HepG2 (cell line): ENCODE measurements around the gene CYB5R2. TPM values are rescaled to one million over a fixed set of nuclear protein-coding genes. Genes with fewer than 3 reads are reported as not detected.

ENCODE experiments used
- ATAC-seq: fragments of 200-7000 bp; cut with Tn5 transposase; 3 replicates; pipeline ENCODE4 v1.9.1; 2020; ENCODE audit warnings: mild to moderate bottlenecking, moderate library complexity
- BruUV-seq: library from RNA; stranded (reverse); fragments of 400-500 nt; replicated peaks from 2 replicates; lab custom pipeline; 2021; lab: Mats Ljungman, UMichigan
- CTCF ChIA-PET: fragments of 300-600 bp; formaldehyde crosslinking; extraction: SDS; loops from one replicate; lab custom pipeline; 2021; ENCODE audit warnings: low total read pairs, inconsistent platforms, low intra/inter-chr PET ratio; lab: Yijun Ruan, JAX
- POLR2A ChIA-PET: fragments of 350-600 bp; sonication (Branson Sonifier 250); formaldehyde crosslinking; loops from one replicate; lab custom pipeline; 2020; ENCODE audit warnings: antibody characterized with exemption, inconsistent platforms; lab: Yijun Ruan, JAX
- DNase-seq: peaks from one replicate; pipeline ENCODE4 v3.0.0-alpha.2; 2015; ENCODE audit warnings: low spot score
- FAIRE-seq: peaks from 3 replicates; lab custom pipeline; 2011; peaks lifted over from hg19 to GRCh38; lab: Jason Lieb, UNC
- H2AFZ ChIP-seq: one replicate; pipeline ENCODE4 v1.6.1; 2011; ENCODE audit warnings: low read length, inconsistent platforms
- H3K27ac ChIP-seq: fragments of 300-600 bp; 3 replicates; pipeline ENCODE4 v1.8.0; 2011; ENCODE audit warnings: mixed run types, mild to moderate bottlenecking, mixed read lengths, low read length, inconsistent platforms; ENCODE audit not compliant: insufficient read depth; ENCODE audit errors: extremely low read length
- H3K27me3 ChIP-seq, 2 experiments: fragments of 200-600 bp in 1 of 2; 2 replicates in 1 of 2; 3 replicates in 1 of 2; pipeline versions ENCODE4 v1.6.0 to v1.8.0; 2011; ENCODE audit warnings: low read length in 2 of 2, mild to moderate bottlenecking in 2 of 2, moderate library complexity in 2 of 2, inconsistent platforms in 1 of 2; ENCODE audit not compliant: insufficient read depth in 2 of 2, control insufficient read depth in 1 of 2
- H3K36me3 ChIP-seq, 2 experiments: fragments of 200-600 bp in 1 of 2; replicated peaks in 1 of 2; 2 replicates in 1 of 2; 3 replicates in 1 of 2; pipeline versions ENCODE4 v1.5.1 to v1.8.0; 2011; ENCODE audit warnings: low read length in 2 of 2, inconsistent platforms in 1 of 2; ENCODE audit not compliant: insufficient read depth in 2 of 2, control insufficient read depth in 1 of 2
- H3K4me1 ChIP-seq: 2 replicates; pipeline ENCODE4 v1.5.1; 2012; ENCODE audit warnings: low read length, inconsistent platforms; ENCODE audit not compliant: insufficient read depth
- H3K4me2 ChIP-seq: 2 replicates; pipeline ENCODE4 v1.6.0; 2011; ENCODE audit warnings: low read depth, low read length, inconsistent platforms
- H3K4me3 ChIP-seq, 3 experiments: fragments of 200-600 bp in 1 of 3; sonication (generic), shearing (Covaris generic) in 1 of 3; replicated peaks in 1 of 3; 2 replicates each; pipeline ENCODE4 v1.5.1; 2011 to 2016; ENCODE audit warnings: low read length in 3 of 3, inconsistent platforms in 2 of 3, low read depth in 2 of 3, mild to moderate bottlenecking in 2 of 3, control low read depth in 1 of 3, mixed read lengths in 1 of 3; ENCODE audit not compliant: insufficient read depth in 1 of 3
- H3K79me2 ChIP-seq: one replicate; pipeline ENCODE4 v1.6.1; 2011; ENCODE audit warnings: low read length, inconsistent platforms; ENCODE audit not compliant: insufficient read depth
- H3K9ac ChIP-seq: 2 replicates; pipeline ENCODE4 v1.6.0; 2011; ENCODE audit warnings: mild to moderate bottlenecking, low read depth, low read length, inconsistent platforms; ENCODE audit not compliant: insufficient read depth
- H3K9me3 ChIP-seq: 2 replicates; pipeline ENCODE4 v1.5.1; 2012; ENCODE audit warnings: mild to moderate bottlenecking, low read length
- H4K20me1 ChIP-seq: 2 replicates; pipeline ENCODE4 v1.6.0; 2011; ENCODE audit warnings: inconsistent platforms, mild to moderate bottlenecking, low read length, moderate library complexity; ENCODE audit not compliant: insufficient read depth
- DPF2 ChIP-seq: sonication (generic); formaldehyde crosslinking; IDR thresholded peaks from 2 replicates; pipeline ENCODE4 v1.4.0; 2020; ENCODE audit warnings: mild to moderate bottlenecking, low read depth, missing genetic modification reagents, borderline replicate concordance
- KLF16 ChIP-seq, 2 experiments: sonication (generic) in 1 of 2; formaldehyde crosslinking in 1 of 2; IDR thresholded peaks; 2 replicates each; pipeline versions ENCODE4 v1.6.1 to v1.8.0; 2016 to 2023; ENCODE audit warnings: missing genetic modification reagents in 2 of 2, missing compliant biosample characterization in 1 of 2
- NFRKB ChIP-seq: fragments of 450-650 bp; IDR thresholded peaks from 2 replicates; pipeline ENCODE4 v1.6.1; 2017
- RCOR2 ChIP-seq: IDR thresholded peaks from 2 replicates; pipeline ENCODE4 v1.6.1; 2016; ENCODE audit warnings: missing biosample characterization, missing genetic modification reagents
- SNAPC5 ChIP-seq: sonication (generic); formaldehyde crosslinking; IDR thresholded peaks from 2 replicates; pipeline ENCODE4 v1.8.1; 2023; ENCODE audit warnings: mild to moderate bottlenecking, missing genetic modification reagents, borderline replicate concordance
- ZNF512B ChIP-seq: sonication (generic); formaldehyde crosslinking; IDR thresholded peaks from 2 replicates; pipeline ENCODE4 v1.5.1; 2020; ENCODE audit warnings: missing genetic modification reagents, mild to moderate bottlenecking, borderline replicate concordance
- ZNF891 ChIP-seq: sonication (generic); formaldehyde crosslinking; IDR thresholded peaks from 2 replicates; pipeline ENCODE4 v1.5.0; 2020; ENCODE audit warnings: mild to moderate bottlenecking, missing genetic modification reagents
- WGBS: methylation state at CpG from one replicate; pipeline ENCODE4 v1.1.6; 2017; ENCODE audit warnings: low lambda C conversion rate; 5-methylcytosine and 5-hydroxymethylcytosine counted together
- in situ Hi-C: cut with HindIII; loops from 2 replicates; pipeline ENCODE4 v1.10.0; 2017; ENCODE audit warnings: low pct_unique_long_range_greater_than_20kb; ENCODE audit not compliant: extremely low pct_ligation_motif_present
- intact Hi-C: fragments of 100-400 bp; cut with micrococcal nuclease; formaldehyde crosslinking; loops from one replicate; pipeline ENCODE4 v1.10.0; 2022; ENCODE audit not compliant: unreplicated experiment
- polyA plus RNA-seq, 8 experiments: library from polyadenylated mRNA; depleted of rRNA in 3 of 8; stranded (reverse) in 7 of 8; unstranded in 1 of 8; fragments of >200 nt; fragmentation: Illumina TruSeq in 4 of 8; extraction: Trizol in 4 of 8; gene quantifications; 2 replicates each; pipeline versions ENCODE4 v1.2.1 to v1.2.3, GENCODE V29; 2011 to 2016; ENCODE audit warnings: low read depth in 4 of 8, missing spikeins in 1 of 8, mixed read lengths in 1 of 8; ENCODE audit not compliant: insufficient read depth in 1 of 8
- total RNA-seq, 5 experiments: library from RNA; depleted of rRNA; stranded (reverse); fragments of >200 nt; fragmentation: Illumina TruSeq; extraction: Trizol; gene quantifications; 2 replicates each; pipeline ENCODE4 v1.2.3, GENCODE V29; 2016; ENCODE audit warnings: low read depth in 1 of 5
- TF ChIP-seq, protein P1 (sequence below): IDR thresholded peaks from 2 replicates; pipeline ENCODE4 v1.6.1; 2016; ENCODE audit warnings: control low read depth
- TF ChIP-seq, protein P2 (sequence below): sonication (generic); formaldehyde crosslinking; IDR thresholded peaks from 2 replicates; pipeline ENCODE4 v1.4.0; 2020; ENCODE audit warnings: mild to moderate bottlenecking, missing genetic modification reagents
- TF ChIP-seq, protein P3 (sequence below): sonication (generic); IDR thresholded peaks from 2 replicates; pipeline ENCODE4 v1.6.1; 2016; ENCODE audit warnings: low read depth, borderline replicate concordance
- TF ChIP-seq, protein P4 (sequence below): sonication (generic); formaldehyde crosslinking; IDR thresholded peaks from 2 replicates; pipeline ENCODE4 v1.4.0; 2020; ENCODE audit warnings: missing genetic modification reagents

The CYB5R2 gene
- total and polyA plus RNA-seq, 2 of the 13 experiments (the other 11 are each of a cell fraction or from before 2014, with no cell fraction given) = 0.40 to 0.51 TPM

DNA sequence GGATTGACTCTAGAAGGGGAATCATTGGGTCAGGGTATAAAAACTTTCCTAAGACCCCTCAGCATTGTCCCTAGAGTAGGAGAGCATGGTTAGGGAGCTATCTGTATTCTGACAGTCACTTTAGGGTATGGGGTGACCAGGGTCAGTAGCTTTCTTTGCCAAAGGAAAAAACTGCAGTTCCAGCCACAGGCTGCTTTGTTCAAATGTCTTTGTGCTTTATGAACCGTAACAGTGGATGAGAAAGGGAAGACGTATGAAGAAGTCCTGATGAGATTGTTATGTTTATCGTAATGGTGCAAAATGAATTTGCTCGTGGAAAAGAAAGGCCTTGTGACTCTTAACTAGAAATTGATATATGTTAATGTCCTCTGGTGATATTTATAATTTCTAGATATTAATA is 30.0 kb downstream of the CYB5R2 start (continued):
- TF ChIP-seq, protein P1, sequence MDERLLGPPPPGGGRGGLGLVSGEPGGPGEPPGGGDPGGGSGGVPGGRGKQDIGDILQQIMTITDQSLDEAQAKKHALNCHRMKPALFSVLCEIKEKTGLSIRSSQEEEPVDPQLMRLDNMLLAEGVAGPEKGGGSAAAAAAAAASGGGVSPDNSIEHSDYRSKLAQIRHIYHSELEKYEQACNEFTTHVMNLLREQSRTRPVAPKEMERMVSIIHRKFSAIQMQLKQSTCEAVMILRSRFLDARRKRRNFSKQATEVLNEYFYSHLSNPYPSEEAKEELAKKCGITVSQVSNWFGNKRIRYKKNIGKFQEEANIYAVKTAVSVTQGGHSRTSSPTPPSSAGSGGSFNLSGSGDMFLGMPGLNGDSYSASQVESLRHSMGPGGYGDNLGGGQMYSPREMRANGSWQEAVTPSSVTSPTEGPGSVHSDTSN (CRISPR knock-in tag) = no peak

DNA sequence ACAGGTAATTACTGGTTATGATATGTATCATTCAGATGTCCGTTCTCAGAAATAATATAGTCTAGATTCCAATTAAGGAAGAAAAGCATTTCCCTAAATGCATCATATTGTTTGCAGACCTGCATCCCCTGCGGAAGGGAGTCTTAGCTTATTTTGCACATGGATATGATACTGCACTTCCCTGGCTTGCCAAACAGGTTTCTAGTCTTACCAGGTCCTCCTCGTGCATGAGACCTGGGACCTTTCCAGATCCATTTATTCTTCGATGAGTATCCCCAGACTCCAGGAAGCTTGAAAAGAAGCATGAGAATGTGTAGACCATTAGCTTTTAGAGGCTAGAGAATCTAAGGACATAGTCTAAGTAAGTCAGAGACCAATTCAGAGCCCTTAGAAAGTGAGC is 30.6 kb downstream of the CYB5R2 start:
- Histone ChIP-seq H3K79me2 (no peaks in the 10 kb centered on the region), H4K20me1 (no peaks in the 10 kb centered on the region), H2AFZ (no peak overlapping the region), H3K9ac (no peak overlapping the region), H3K27me3 (no peaks in the 10 kb centered on the region), H3K4me1 (no peaks in the 10 kb centered on the region), H3K27ac (no peak overlapping the region), H3K4me3 (no peak overlapping the region), H3K9me3 (no peaks in the 10 kb centered on the region), H3K4me2 (no peak overlapping the region), H3K36me3 (peaks cover 23 to 54% of the 10 kb centered on the region in 2 experiments)
- POLR2A ChIA-PET = no interaction called here
- no TSS peak for BruUV-seq
- CTCF ChIA-PET = no interaction called here
- ATAC-seq (no peak), FAIRE-seq (no peak), DNase-seq (no peak)
- intact Hi-C loops = no loop called here
- in situ Hi-C loops = no loop called here
- 92% methylated on average over 4 of the region's 4 CpGs for WGBS
- TF ChIP-seq, protein P2, sequence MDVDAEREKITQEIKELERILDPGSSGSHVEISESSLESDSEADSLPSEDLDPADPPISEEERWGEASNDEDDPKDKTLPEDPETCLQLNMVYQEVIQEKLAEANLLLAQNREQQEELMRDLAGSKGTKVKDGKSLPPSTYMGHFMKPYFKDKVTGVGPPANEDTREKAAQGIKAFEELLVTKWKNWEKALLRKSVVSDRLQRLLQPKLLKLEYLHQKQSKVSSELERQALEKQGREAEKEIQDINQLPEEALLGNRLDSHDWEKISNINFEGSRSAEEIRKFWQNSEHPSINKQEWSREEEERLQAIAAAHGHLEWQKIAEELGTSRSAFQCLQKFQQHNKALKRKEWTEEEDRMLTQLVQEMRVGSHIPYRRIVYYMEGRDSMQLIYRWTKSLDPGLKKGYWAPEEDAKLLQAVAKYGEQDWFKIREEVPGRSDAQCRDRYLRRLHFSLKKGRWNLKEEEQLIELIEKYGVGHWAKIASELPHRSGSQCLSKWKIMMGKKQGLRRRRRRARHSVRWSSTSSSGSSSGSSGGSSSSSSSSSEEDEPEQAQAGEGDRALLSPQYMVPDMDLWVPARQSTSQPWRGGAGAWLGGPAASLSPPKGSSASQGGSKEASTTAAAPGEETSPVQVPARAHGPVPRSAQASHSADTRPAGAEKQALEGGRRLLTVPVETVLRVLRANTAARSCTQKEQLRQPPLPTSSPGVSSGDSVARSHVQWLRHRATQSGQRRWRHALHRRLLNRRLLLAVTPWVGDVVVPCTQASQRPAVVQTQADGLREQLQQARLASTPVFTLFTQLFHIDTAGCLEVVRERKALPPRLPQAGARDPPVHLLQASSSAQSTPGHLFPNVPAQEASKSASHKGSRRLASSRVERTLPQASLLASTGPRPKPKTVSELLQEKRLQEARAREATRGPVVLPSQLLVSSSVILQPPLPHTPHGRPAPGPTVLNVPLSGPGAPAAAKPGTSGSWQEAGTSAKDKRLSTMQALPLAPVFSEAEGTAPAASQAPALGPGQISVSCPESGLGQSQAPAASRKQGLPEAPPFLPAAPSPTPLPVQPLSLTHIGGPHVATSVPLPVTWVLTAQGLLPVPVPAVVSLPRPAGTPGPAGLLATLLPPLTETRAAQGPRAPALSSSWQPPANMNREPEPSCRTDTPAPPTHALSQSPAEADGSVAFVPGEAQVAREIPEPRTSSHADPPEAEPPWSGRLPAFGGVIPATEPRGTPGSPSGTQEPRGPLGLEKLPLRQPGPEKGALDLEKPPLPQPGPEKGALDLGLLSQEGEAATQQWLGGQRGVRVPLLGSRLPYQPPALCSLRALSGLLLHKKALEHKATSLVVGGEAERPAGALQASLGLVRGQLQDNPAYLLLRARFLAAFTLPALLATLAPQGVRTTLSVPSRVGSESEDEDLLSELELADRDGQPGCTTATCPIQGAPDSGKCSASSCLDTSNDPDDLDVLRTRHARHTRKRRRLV (CRISPR knock-in tag) = no peak
- TF ChIP-seq, protein P3, sequence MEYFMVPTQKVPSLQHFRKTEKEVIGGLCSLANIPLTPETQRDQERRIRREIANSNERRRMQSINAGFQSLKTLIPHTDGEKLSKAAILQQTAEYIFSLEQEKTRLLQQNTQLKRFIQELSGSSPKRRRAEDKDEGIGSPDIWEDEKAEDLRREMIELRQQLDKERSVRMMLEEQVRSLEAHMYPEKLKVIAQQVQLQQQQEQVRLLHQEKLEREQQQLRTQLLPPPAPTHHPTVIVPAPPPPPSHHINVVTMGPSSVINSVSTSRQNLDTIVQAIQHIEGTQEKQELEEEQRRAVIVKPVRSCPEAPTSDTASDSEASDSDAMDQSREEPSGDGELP = no peak
- TF ChIP-seq DPF2 = no peak
- TF ChIP-seq RCOR2 (CRISPR knock-in tag) = no peak
- TF ChIP-seq ZNF512B (CRISPR knock-in tag) = no peak
- no peak for TF ChIP-seq ZNF891 (CRISPR knock-in tag)
- TF ChIP-seq NFRKB = no peak
- TF ChIP-seq, protein P4, sequence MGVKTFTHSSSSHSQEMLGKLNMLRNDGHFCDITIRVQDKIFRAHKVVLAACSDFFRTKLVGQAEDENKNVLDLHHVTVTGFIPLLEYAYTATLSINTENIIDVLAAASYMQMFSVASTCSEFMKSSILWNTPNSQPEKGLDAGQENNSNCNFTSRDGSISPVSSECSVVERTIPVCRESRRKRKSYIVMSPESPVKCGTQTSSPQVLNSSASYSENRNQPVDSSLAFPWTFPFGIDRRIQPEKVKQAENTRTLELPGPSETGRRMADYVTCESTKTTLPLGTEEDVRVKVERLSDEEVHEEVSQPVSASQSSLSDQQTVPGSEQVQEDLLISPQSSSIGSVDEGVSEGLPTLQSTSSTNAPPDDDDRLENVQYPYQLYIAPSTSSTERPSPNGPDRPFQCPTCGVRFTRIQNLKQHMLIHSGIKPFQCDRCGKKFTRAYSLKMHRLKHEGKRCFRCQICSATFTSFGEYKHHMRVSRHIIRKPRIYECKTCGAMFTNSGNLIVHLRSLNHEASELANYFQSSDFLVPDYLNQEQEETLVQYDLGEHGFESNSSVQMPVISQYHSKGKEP = no peak
- TF ChIP-seq SNAPC5 (CRISPR knock-in tag) = no peak
- no peak for TF ChIP-seq KLF16 (CRISPR knock-in tag; IDR thresholded peaks at IDR 0.05)
